Skeletal muscle tissue (tissue), 4 donors: ENCODE measurements around the gene LRRTM4. TPM values are rescaled to one million over a fixed set of nuclear protein-coding genes. Genes with fewer than 3 reads are reported as not detected.
"Not testable (repeated sequence)": the region's sequence is repeated elsewhere in the genome, so short reads cannot be mapped to it uniquely, and the experiment has no call there.

Source experiments
- H3K27ac ChIP-seq: one replicate; pipeline ENCODE4 v1.7.0; 2013; ENCODE audit warnings: mild to moderate bottlenecking, low read depth, low read length, inconsistent platforms
- H3K27me3 ChIP-seq, 3 donors: one replicate each; pipeline ENCODE4 v1.7.0; 2013; ENCODE audit warnings: low read length in 3 of 3; ENCODE audit not compliant: control insufficient read depth in 3 of 3, insufficient read depth in 3 of 3
- H3K36me3 ChIP-seq, 3 donors: one replicate each; pipeline ENCODE4 v1.7.0; 2013; ENCODE audit warnings: low read length in 3 of 3; ENCODE audit not compliant: control insufficient read depth in 3 of 3, insufficient read depth in 3 of 3
- H3K4me1 ChIP-seq, 3 donors: one replicate each; pipeline ENCODE4 v1.7.0; 2013; ENCODE audit warnings: low read length in 3 of 3, mild to moderate bottlenecking in 3 of 3; ENCODE audit not compliant: control insufficient read depth in 3 of 3, insufficient read depth in 3 of 3
- H3K4me3 ChIP-seq, 3 donors: one replicate each; pipeline ENCODE4 v1.7.0; 2013; ENCODE audit warnings: low read length in 3 of 3
- H3K9ac ChIP-seq, 3 donors: one replicate each; pipeline ENCODE4 v1.7.0; 2013; ENCODE audit warnings: low read length in 3 of 3, mild to moderate bottlenecking in 3 of 3, moderate library complexity in 2 of 3, low read depth in 1 of 3
- H3K9me3 ChIP-seq, 3 donors: one replicate each; pipeline ENCODE4 v1.7.0; 2013; ENCODE audit warnings: low read length in 3 of 3; ENCODE audit not compliant: control insufficient read depth in 3 of 3
- total RNA-seq: library from RNA; depleted of rRNA; stranded (reverse); fragments of >200 nt; gene quantifications from one replicate; pipeline ENCODE4 v1.2.3, GENCODE V29; 2014
- donor health status: Osteomylitis.

The LRRTM4 gene
- total RNA-seq, 1 donor from 2014 or later, result 1.6 TPM

GRCh38 chr2:76826691-76827090, 695.5 kb downstream of the LRRTM4 start:
- no peaks in the 10 kb centered on the region for H3K4me1 ChIP-seq
- H3K9ac ChIP-seq, result no peak overlapping the region

GRCh38 chr2:76825140-76825970, 696.8 kb downstream of the LRRTM4 start:
- no peak overlapping the region for H3K4me3 ChIP-seq
- H3K9me3 ChIP-seq, result no peaks in the 10 kb centered on the region
- H3K9ac ChIP-seq, result no peak overlapping the region
- H3K27ac ChIP-seq, result no peak overlapping the region
- H3K36me3 ChIP-seq, result no peaks in the 10 kb centered on the region
- no peaks in the 10 kb centered on the region for H3K27me3 ChIP-seq
- no peaks in the 10 kb centered on the region for H3K4me1 ChIP-seq

More at GRCh38 chr2:76826691-76827090, 695.5 kb downstream of the LRRTM4 start:
- no peak overlapping the region for H3K27ac ChIP-seq
- no peaks in the 10 kb centered on the region for H3K27me3 ChIP-seq
- H3K9me3 ChIP-seq, result no peaks in the 10 kb centered on the region
- no peak overlapping the region for H3K4me3 ChIP-seq
- no peaks in the 10 kb centered on the region for H3K36me3 ChIP-seq

- H3K4me1 ChIP-seq, result no peaks in the 10 kb centered on the region
Measured at GRCh38 chr2:76821731-76822130, 700.4 kb downstream of the LRRTM4 start.

GRCh38 chr2:76813084-76813483, 709.1 kb downstream of the LRRTM4 start:
- Histone ChIP-seq H3K9ac (no peak overlapping the region), H3K36me3 (no peaks in the 10 kb centered on the region), H3K4me3 (no peak overlapping the region), H3K9me3 (no peaks in the 10 kb centered on the region), H3K4me1 (no peaks in the 10 kb centered on the region), H3K27me3 (no peaks in the 10 kb centered on the region), H3K27ac (no peak overlapping the region)

More at GRCh38 chr2:76821731-76822130, 700.4 kb downstream of the LRRTM4 start:
- Histone ChIP-seq H3K4me3 (no peak overlapping the region), H3K9me3 (no peaks in the 10 kb centered on the region), H3K27ac (no peak overlapping the region), H3K36me3 (no peaks in the 10 kb centered on the region), H3K9ac (no peak overlapping the region), H3K27me3 (no peaks in the 10 kb centered on the region)

GRCh38 chr2:76812156-76812555, 710.0 kb downstream of the LRRTM4 start:
- Histone ChIP-seq H3K9ac (no peak overlapping the region), H3K4me3 (no peak overlapping the region), H3K4me1 (no peaks in the 10 kb centered on the region), H3K27ac (no peak overlapping the region), H3K27me3 (no peaks in the 10 kb centered on the region), H3K36me3 (no peaks in the 10 kb centered on the region), H3K9me3 (no peaks in the 10 kb centered on the region)

GRCh38 chr2:76809136-76809535, 713.0 kb downstream of the LRRTM4 start:
- H3K4me3 ChIP-seq, result no peak overlapping the region
- H3K9ac ChIP-seq, result no peak overlapping the region
- H3K36me3 ChIP-seq, result no peaks in the 10 kb centered on the region
- H3K9me3 ChIP-seq, result no peaks in the 10 kb centered on the region
- no peaks in the 10 kb centered on the region for H3K4me1 ChIP-seq
- H3K27me3 ChIP-seq, result no peaks in the 10 kb centered on the region
- H3K27ac ChIP-seq, result no peak overlapping the region

- no peak overlapping the region for H3K9ac ChIP-seq
- no peak overlapping the region for H3K4me3 ChIP-seq
- no peak overlapping the region for H3K27ac ChIP-seq
- no peaks in the 10 kb centered on the region for H3K4me1 ChIP-seq
- H3K9me3 ChIP-seq, result no peaks in the 10 kb centered on the region
- no peaks in the 10 kb centered on the region for H3K36me3 ChIP-seq
- H3K27me3 ChIP-seq, result no peaks in the 10 kb centered on the region
Measured at GRCh38 chr2:76808732-76809131, 713.4 kb downstream of the LRRTM4 start.

GRCh38 chr2:76793647-76794334, 728.4 kb downstream of the LRRTM4 start:
- Histone ChIP-seq H3K27me3 (no peaks in the 10 kb centered on the region), H3K4me3 (no peak overlapping the region), H3K4me1 (no peaks in the 10 kb centered on the region), H3K36me3 (no peaks in the 10 kb centered on the region), H3K9me3 (no peaks in the 10 kb centered on the region), H3K27ac (no peak overlapping the region), H3K9ac (no peak overlapping the region)

- H3K9me3 ChIP-seq, H3K36me3 ChIP-seq, H3K27ac ChIP-seq, H3K4me1 ChIP-seq, H3K9ac ChIP-seq, H3K27me3 ChIP-seq, H3K4me3 ChIP-seq: not testable (repeated sequence)
Measured at GRCh38 chr2:76781313-76781712, 740.9 kb downstream of the LRRTM4 start.

GRCh38 chr2:76763276-76763675, 758.9 kb downstream of the LRRTM4 start:
- no peaks in the 10 kb centered on the region for H3K27me3 ChIP-seq
- no peaks in the 10 kb centered on the region for H3K9me3 ChIP-seq
- no peak overlapping the region for H3K9ac ChIP-seq
- H3K4me1 ChIP-seq, result no peaks in the 10 kb centered on the region
- H3K27ac ChIP-seq, result no peak overlapping the region
- H3K36me3 ChIP-seq, result no peaks in the 10 kb centered on the region
- no peak overlapping the region for H3K4me3 ChIP-seq
